K562 (cell line): ENCODE measurements around the gene KRTAP5-4. TPM values are rescaled to one million over a fixed set of nuclear protein-coding genes. Genes with fewer than 3 reads are reported as not detected.
A peak's percentile ranks its signal among the peaks of the same experiment; 100 is the strongest.

Source experiments
- GABPB1 ChIP-seq: sonication (generic); formaldehyde crosslinking; IDR thresholded peaks from 2 replicates; pipeline ENCODE4 v1.8.0; 2022; ENCODE audit warnings: mild to moderate bottlenecking, missing genetic modification reagents
- MYC ChIP-seq, 2 experiments: fragments of 250-450 bp in 1 of 2; sonication (Bioruptor Pico) in 1 of 2; IDR thresholded peaks; 2 replicates each; pipeline versions ENCODE4 v1.5.1 to v1.6.1; 2012 to 2021; ENCODE audit warnings: low read depth in 2 of 2, borderline replicate concordance in 1 of 2, improper control_type of control experiment in 1 of 2, low read length in 1 of 2, mild to moderate bottlenecking in 1 of 2, moderate library complexity in 1 of 2
- STAG1 ChIP-seq: sonication (generic); formaldehyde crosslinking; IDR thresholded peaks from 2 replicates; pipeline ENCODE4 v1.5.0; 2020; ENCODE audit warnings: missing genetic modification reagents, borderline replicate concordance
- ZC3H11A ChIP-seq: IDR thresholded peaks from 2 replicates; pipeline ENCODE4 v1.6.1; 2012; ENCODE audit warnings: low read depth, low read length, improper control_type of control experiment
- ZNF780A ChIP-seq: fragments of 250-450 bp; sonication (Bioruptor Pico); IDR thresholded peaks from 2 replicates; pipeline ENCODE4 v1.5.0; 2021; ENCODE audit warnings: mild to moderate bottlenecking
- polyA plus RNA-seq, 8 experiments: library from polyadenylated mRNA; depleted of rRNA in 4 of 8; stranded (reverse) in 5 of 8; unstranded in 3 of 8; fragments of >200 nt; fragmentation: Nextera tagmentation in 2 of 8; fragmentation: Illumina TruSeq in 1 of 8; extraction: Ambion mirVana in 2 of 8; extraction: Trizol in 1 of 8; gene quantifications; 2 replicates each; pipeline versions ENCODE4 v1.2.1 to v1.2.3, GENCODE V29; 2011 to 2014; ENCODE audit warnings: inconsistent platforms in 1 of 8, missing spikeins in 1 of 8
- total RNA-seq, 7 experiments: library from RNA; depleted of rRNA in 6 of 7; stranded (reverse); fragments of >200 nt in 6 of 7; fragmentation: Illumina TruSeq in 2 of 7; extraction: Trizol in 2 of 7; gene quantifications; 2 replicates each; pipeline versions ENCODE4 v1.2.1 to v1.2.3, GENCODE V29; 2011 to 2021; ENCODE audit warnings: low replicate concordance in 1 of 7
- TF ChIP-seq, protein P1 (sequence below), 2 experiments: fragments of 450-650 bp; formaldehyde crosslinking in 1 of 2; IDR thresholded peaks; 2 replicates each; pipeline versions ENCODE4 v1.4.0 to v1.6.1; 2014 to 2020; ENCODE audit warnings: mild to moderate bottlenecking in 2 of 2, borderline replicate concordance in 1 of 2, low read depth in 1 of 2
- TF ChIP-seq, protein P2 (sequence below): fragments of 450-650 bp; IDR thresholded peaks from 2 replicates; pipeline ENCODE4 v1.6.1; 2018; ENCODE audit not compliant: partially characterized antibody
- TF ChIP-seq, protein P3 (sequence below): fragments of 450-650 bp; formaldehyde crosslinking; IDR thresholded peaks from 2 replicates; pipeline ENCODE4 v1.4.0; 2020; ENCODE audit warnings: mild to moderate bottlenecking, moderate library complexity

The KRTAP5-4 gene
- total and polyA plus RNA-seq, 9 of the 15 experiments (the other 6 are each of a cell fraction or from before 2014, with no cell fraction given), result not detected

DNA sequence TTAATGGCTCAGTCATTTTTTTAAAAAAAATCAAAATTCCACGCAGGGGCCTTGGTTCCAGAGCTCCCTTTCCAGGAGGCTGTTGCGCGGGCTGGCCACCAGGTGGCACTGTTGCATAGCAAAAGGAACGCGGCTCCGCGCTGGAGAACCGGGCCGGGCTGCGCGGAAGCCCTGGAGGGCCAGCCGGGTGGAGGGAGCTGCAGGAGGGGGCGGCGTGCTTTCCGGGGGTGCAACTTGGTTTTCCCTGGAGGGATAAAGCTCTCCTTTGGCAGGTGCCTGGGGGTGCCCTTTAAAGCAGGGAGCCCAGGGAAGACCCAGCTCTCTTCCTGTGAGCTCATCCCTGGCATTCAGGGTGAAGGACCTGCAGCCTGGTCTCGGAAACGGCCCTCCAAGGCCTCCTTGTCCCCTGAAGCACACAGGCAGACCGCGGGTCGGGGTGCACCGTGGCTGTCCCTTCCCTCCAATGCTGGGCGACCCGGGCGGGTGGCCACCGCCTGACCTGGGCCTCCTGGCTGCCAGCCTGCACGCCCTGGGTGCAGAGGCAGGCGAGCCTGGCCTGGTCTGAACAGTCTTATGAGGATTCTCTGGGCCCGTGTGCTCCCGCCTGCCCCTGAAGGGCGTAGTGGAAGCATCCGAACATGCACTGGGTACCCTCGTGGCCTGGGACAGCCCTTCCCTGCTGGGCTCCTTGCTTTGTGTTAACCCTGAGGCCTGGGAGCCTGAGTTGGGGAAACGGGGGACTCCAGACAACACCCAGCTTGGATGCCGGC is 31.0 kb upstream of the KRTAP5-4 start (continued):
- TF ChIP-seq, protein P1, sequence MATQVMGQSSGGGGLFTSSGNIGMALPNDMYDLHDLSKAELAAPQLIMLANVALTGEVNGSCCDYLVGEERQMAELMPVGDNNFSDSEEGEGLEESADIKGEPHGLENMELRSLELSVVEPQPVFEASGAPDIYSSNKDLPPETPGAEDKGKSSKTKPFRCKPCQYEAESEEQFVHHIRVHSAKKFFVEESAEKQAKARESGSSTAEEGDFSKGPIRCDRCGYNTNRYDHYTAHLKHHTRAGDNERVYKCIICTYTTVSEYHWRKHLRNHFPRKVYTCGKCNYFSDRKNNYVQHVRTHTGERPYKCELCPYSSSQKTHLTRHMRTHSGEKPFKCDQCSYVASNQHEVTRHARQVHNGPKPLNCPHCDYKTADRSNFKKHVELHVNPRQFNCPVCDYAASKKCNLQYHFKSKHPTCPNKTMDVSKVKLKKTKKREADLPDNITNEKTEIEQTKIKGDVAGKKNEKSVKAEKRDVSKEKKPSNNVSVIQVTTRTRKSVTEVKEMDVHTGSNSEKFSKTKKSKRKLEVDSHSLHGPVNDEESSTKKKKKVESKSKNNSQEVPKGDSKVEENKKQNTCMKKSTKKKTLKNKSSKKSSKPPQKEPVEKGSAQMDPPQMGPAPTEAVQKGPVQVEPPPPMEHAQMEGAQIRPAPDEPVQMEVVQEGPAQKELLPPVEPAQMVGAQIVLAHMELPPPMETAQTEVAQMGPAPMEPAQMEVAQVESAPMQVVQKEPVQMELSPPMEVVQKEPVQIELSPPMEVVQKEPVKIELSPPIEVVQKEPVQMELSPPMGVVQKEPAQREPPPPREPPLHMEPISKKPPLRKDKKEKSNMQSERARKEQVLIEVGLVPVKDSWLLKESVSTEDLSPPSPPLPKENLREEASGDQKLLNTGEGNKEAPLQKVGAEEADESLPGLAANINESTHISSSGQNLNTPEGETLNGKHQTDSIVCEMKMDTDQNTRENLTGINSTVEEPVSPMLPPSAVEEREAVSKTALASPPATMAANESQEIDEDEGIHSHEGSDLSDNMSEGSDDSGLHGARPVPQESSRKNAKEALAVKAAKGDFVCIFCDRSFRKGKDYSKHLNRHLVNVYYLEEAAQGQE (IDR thresholded peaks at IDR 0.05; ENCODE audit: borderline replicate concordance), result peak; percentile 66; the same call in 1 of the 2 replicates
- TF ChIP-seq, protein P1 (CRISPR knock-in tag; IDR thresholded peaks at IDR 0.05; ENCODE audit: low read depth), result no peak
- TF ChIP-seq, protein P2, sequence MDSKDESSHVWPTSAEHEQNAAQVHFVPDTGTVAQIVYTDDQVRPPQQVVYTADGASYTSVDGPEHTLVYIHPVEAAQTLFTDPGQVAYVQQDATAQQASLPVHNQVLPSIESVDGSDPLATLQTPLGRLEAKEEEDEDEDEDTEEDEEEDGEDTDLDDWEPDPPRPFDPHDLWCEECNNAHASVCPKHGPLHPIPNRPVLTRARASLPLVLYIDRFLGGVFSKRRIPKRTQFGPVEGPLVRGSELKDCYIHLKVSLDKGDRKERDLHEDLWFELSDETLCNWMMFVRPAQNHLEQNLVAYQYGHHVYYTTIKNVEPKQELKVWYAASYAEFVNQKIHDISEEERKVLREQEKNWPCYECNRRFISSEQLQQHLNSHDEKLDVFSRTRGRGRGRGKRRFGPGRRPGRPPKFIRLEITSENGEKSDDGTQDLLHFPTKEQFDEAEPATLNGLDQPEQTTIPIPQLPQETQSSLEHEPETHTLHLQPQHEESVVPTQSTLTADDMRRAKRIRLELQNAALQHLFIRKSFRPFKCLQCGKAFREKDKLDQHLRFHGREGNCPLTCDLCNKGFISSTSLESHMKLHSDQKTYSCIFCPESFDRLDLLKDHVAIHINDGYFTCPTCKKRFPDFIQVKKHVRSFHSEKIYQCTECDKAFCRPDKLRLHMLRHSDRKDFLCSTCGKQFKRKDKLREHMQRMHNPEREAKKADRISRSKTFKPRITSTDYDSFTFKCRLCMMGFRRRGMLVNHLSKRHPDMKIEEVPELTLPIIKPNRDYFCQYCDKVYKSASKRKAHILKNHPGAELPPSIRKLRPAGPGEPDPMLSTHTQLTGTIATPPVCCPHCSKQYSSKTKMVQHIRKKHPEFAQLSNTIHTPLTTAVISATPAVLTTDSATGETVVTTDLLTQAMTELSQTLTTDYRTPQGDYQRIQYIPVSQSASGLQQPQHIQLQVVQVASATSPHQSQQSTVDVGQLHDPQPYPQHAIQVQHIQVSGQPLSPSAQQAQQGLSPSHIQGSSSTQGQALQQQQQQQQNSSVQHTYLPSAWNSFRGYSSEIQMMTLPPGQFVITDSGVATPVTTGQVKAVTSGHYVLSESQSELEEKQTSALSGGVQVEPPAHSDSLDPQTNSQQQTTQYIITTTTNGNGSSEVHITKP, result no peak
- TF ChIP-seq, protein P3, sequence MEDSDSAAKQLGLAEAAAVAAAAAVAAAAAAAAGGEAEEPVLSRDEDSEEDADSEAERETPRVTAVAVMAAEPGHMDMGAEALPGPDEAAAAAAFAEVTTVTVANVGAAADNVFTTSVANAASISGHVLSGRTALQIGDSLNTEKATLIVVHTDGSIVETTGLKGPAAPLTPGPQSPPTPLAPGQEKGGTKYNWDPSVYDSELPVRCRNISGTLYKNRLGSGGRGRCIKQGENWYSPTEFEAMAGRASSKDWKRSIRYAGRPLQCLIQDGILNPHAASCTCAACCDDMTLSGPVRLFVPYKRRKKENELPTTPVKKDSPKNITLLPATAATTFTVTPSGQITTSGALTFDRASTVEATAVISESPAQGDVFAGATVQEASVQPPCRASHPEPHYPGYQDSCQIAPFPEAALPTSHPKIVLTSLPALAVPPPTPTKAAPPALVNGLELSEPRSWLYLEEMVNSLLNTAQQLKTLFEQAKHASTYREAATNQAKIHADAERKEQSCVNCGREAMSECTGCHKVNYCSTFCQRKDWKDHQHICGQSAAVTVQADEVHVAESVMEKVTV (CRISPR knock-in tag), result peak; percentile 73
- TF ChIP-seq STAG1 (CRISPR knock-in tag) (peak; percentile 73; the same call in 1 of the 2 replicates), ZC3H11A (no peak), MYC (IDR thresholded peaks at IDR 0.05; ENCODE audit: low read depth, low read length) (0 out of 2 replicates have a peak, but pooled peaks have one; percentile 25), MYC (CRISPR knock-in tag; IDR thresholded peaks at IDR 0.05; ENCODE audit: borderline replicate concordance, low read depth) (no peak), GABPB1 (CRISPR knock-in tag) (0 out of 2 replicates have a peak, but pooled peaks have one; percentile 27), ZNF780A (CRISPR knock-in tag) (no peak)
